HepG2 (cell line): ENCODE data around the gene ZSCAN31. TPM values are rescaled to one million over a fixed set of nuclear protein-coding genes. Genes with fewer than 3 reads are reported as not detected.
A peak's percentile ranks its signal among the peaks of the same experiment; 100 is the strongest.

Experiments used
- CBX5 ChIP-seq: sonication (generic); formaldehyde crosslinking; IDR thresholded peaks from 2 replicates; pipeline ENCODE4 v1.4.0; 2020; ENCODE audit warnings: missing genetic modification reagents, borderline replicate concordance
- CHCHD3 ChIP-seq: sonication (generic); formaldehyde crosslinking; IDR thresholded peaks from 2 replicates; pipeline ENCODE4 v1.8.0; 2022; ENCODE audit warnings: mild to moderate bottlenecking, missing genetic modification reagents, moderate library complexity
- ETV6 ChIP-seq: sonication (generic); formaldehyde crosslinking; conservative IDR thresholded peaks from 2 replicates; pipeline ENCODE4 v1.4.0; 2020; ENCODE audit warnings: missing genetic modification reagents
- IRX3 ChIP-seq: sonication (generic); formaldehyde crosslinking; IDR thresholded peaks from 2 replicates; pipeline ENCODE4 v1.8.1; 2023; ENCODE audit warnings: mild to moderate bottlenecking, low read depth, missing genetic modification reagents, borderline replicate concordance
- PAWR ChIP-seq: sonication (generic); formaldehyde crosslinking; IDR thresholded peaks from 2 replicates; pipeline ENCODE4 v1.4.0; 2020; ENCODE audit warnings: missing genetic modification reagents, mild to moderate bottlenecking, borderline replicate concordance
- PITX1 ChIP-seq: sonication (generic); formaldehyde crosslinking; IDR thresholded peaks from 2 replicates; pipeline ENCODE4 v1.5.1; 2020; ENCODE audit warnings: mild to moderate bottlenecking, missing genetic modification reagents
- SNRNP70 ChIP-seq: fragments of 200-400 bp; formaldehyde crosslinking; IDR thresholded peaks from 2 replicates; pipeline ENCODE4 v1.6.1; 2017; ENCODE audit warnings: mild to moderate bottlenecking, low read depth, low read length, moderate library complexity
- SOX5 ChIP-seq: IDR thresholded peaks from 2 replicates; pipeline ENCODE4 v1.6.1; 2016; ENCODE audit warnings: borderline replicate concordance
- SP4 ChIP-seq: sonication (generic); formaldehyde crosslinking; IDR thresholded peaks from 2 replicates; pipeline ENCODE4 v1.8.1; 2023; ENCODE audit warnings: mild to moderate bottlenecking, missing genetic modification reagents
- SPEN ChIP-seq: sonication (generic); formaldehyde crosslinking; IDR thresholded peaks from 2 replicates; pipeline ENCODE4 v1.5.1; 2020; ENCODE audit warnings: low read depth, mild to moderate bottlenecking, missing genetic modification reagents
- SYNCRIP ChIP-seq: fragments of 200-400 bp; formaldehyde crosslinking; IDR thresholded peaks from 2 replicates; pipeline ENCODE4 v1.6.1; 2018; ENCODE audit warnings: mild to moderate bottlenecking, low read depth, low read length; ENCODE audit not compliant: insufficient read depth
- TCF7L2 ChIP-seq: IDR thresholded peaks from 2 replicates; pipeline ENCODE4 v1.6.1; 2011; ENCODE audit warnings: mild to moderate bottlenecking, low read depth, low read length, moderate library complexity
- TEAD3 ChIP-seq: optimal IDR thresholded peaks from 2 replicates; pipeline ENCODE3; 2016; ENCODE audit warnings: borderline replicate concordance
- WIZ ChIP-seq: sonication (generic); formaldehyde crosslinking; IDR thresholded peaks from 2 replicates; pipeline ENCODE4 v1.5.1; 2020; ENCODE audit warnings: mild to moderate bottlenecking, missing genetic modification reagents
- ZNF292 ChIP-seq: sonication (generic); formaldehyde crosslinking; IDR thresholded peaks from 2 replicates; pipeline ENCODE4 v1.8.1; 2022; ENCODE audit warnings: mild to moderate bottlenecking, low read depth, missing genetic modification reagents, borderline replicate concordance
- ZNF33B ChIP-seq: sonication (generic); formaldehyde crosslinking; IDR thresholded peaks from 2 replicates; pipeline ENCODE4 v1.5.1; 2020; ENCODE audit warnings: mild to moderate bottlenecking, missing genetic modification reagents
- ZNF432 ChIP-seq: sonication (generic); formaldehyde crosslinking; IDR thresholded peaks from 2 replicates; pipeline ENCODE4 v1.5.0; 2020; ENCODE audit warnings: missing genetic modification reagents, mild to moderate bottlenecking, borderline replicate concordance
- ZNF557 ChIP-seq: sonication (generic); formaldehyde crosslinking; IDR thresholded peaks from 2 replicates; pipeline ENCODE4 v1.4.0; 2020; ENCODE audit warnings: missing genetic modification reagents
- ZNF564 ChIP-seq: sonication (generic); formaldehyde crosslinking; IDR thresholded peaks from 2 replicates; pipeline ENCODE4 v1.8.1; 2023; ENCODE audit warnings: mild to moderate bottlenecking, missing genetic modification reagents
- ZNF574 ChIP-seq: sonication (generic); formaldehyde crosslinking; IDR thresholded peaks from 2 replicates; pipeline ENCODE4 v1.4.0; 2020; ENCODE audit warnings: missing genetic modification reagents
- ZNF775 ChIP-seq: sonication (generic); formaldehyde crosslinking; IDR thresholded peaks from 2 replicates; pipeline ENCODE4 v1.4.0; 2020; ENCODE audit warnings: missing genetic modification reagents, mild to moderate bottlenecking, moderate library complexity, borderline replicate concordance
- ZNF878 ChIP-seq: sonication (generic); formaldehyde crosslinking; IDR thresholded peaks from 2 replicates; pipeline ENCODE4 v1.8.1; 2023; ENCODE audit warnings: mild to moderate bottlenecking, missing genetic modification reagents, moderate library complexity
- ZSCAN5A ChIP-seq: sonication (generic); formaldehyde crosslinking; IDR thresholded peaks from 2 replicates; pipeline ENCODE4 v1.8.0; 2022; ENCODE audit warnings: mild to moderate bottlenecking, missing genetic modification reagents, borderline replicate concordance
- polyA plus RNA-seq, 8 experiments: library from polyadenylated mRNA; depleted of rRNA in 3 of 8; stranded (reverse) in 7 of 8; unstranded in 1 of 8; fragments of >200 nt; fragmentation: Illumina TruSeq in 4 of 8; extraction: Trizol in 4 of 8; gene quantifications; 2 replicates each; pipeline versions ENCODE4 v1.2.1 to v1.2.3, GENCODE V29; 2011 to 2016; ENCODE audit warnings: low read depth in 4 of 8, missing spikeins in 1 of 8, mixed read lengths in 1 of 8; ENCODE audit not compliant: insufficient read depth in 1 of 8
- total RNA-seq, 5 experiments: library from RNA; depleted of rRNA; stranded (reverse); fragments of >200 nt; fragmentation: Illumina TruSeq; extraction: Trizol; gene quantifications; 2 replicates each; pipeline ENCODE4 v1.2.3, GENCODE V29; 2016; ENCODE audit warnings: low read depth in 1 of 5

The ZSCAN31 gene
- total and polyA plus RNA-seq, 2 of the 13 experiments (the other 11 are each of a cell fraction or from before 2014, with no cell fraction given): 5.3 to 6.2 TPM

DNA sequence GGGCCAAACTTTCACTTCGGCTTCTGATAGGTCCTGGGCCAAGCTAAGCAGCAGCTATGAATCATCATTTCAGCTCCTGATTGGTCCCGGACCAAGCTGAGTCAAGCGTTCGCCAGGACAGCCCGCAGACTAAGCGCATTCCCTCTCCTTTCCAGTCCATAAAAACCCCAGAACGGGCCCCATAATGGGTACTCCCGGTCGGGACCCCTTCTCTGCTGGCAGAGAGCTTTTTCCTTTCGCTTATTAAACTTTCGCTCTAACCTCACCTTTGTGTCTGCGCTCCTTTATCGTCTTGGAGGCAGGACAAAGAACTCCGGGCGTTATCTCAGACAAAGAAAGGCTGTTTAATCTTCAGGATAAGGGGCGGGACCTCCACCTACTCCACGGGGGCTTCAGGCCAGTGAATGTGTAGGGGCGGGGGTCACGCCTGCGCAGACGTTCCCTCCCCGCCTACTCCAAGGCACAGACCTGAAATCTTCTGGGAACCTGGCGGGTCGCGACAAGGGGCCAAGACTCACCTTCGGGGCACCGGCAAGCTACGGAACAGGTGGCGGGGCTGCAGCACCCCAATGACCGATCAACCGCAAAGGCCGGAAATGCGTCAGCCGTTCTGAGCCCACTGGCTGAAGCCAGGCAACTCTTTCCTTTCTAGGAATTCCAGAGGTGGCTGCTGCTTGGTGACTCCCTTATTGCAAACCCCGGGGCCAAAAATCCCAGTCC, at the start of gene ZSCAN31 (continued):
- TF ChIP-seq ZNF775 (CRISPR knock-in tag) (no peak), ZNF292 (CRISPR knock-in tag) (no peak), ZNF432 (no peak), ZNF564 (CRISPR knock-in tag) (peak; percentile 52; the same call in 1 of the 2 replicates), IRX3 (no peak; the same call in 1 of the 2 replicates), ZNF557 (CRISPR knock-in tag) (no peak; the same call in 1 of the 2 replicates), SNRNP70 (no peak), ETV6 (CRISPR knock-in tag) (no peak), TEAD3 (CRISPR knock-in tag) (peak; percentile 47), SOX5 (CRISPR knock-in tag) (peak; percentile 61), TCF7L2 (no peak), ZNF878 (peak; percentile 94), ZNF33B (0 out of 2 replicates have a peak, but pooled peaks have one; percentile 23), PAWR (peak; percentile 95; the same call in 1 of the 2 replicates), WIZ (CRISPR knock-in tag) (peak; percentile 82; the same call in 1 of the 2 replicates), SP4 (CRISPR knock-in tag) (peak; percentile 72), ZSCAN5A (CRISPR knock-in tag) (peak; percentile 69; the same call in 1 of the 2 replicates), CHCHD3 (no peak), CBX5 (CRISPR knock-in tag) (peak; percentile 32; the same call in 1 of the 2 replicates), PITX1 (CRISPR knock-in tag) (peak; percentile 58; the same call in 1 of the 2 replicates), SYNCRIP (no peak), ZNF574 (CRISPR knock-in tag) (peak; percentile 93), SPEN (peak; percentile 34; the same call in 1 of the 2 replicates)
